Activated CD4-positive, alpha-beta T cell treated with anti-CD3 and anti-CD28 coated beads, Interleukin-2, amount 10 ng/mL, durations not matched to agents 24 days and 14 days (primary cell): Measurements from ENCODE around the gene MATK. TPM values are rescaled to one million over a fixed set of nuclear protein-coding genes. Genes with fewer than 3 reads are reported as not detected.

ENCODE experiments used
- DNase-seq: peaks from one replicate; pipeline ENCODE4 v3.0.0; 2022
- H3K27ac Mint-ChIP-seq: one replicate; pipeline ENCODE4 v1.8.0; 2022; ENCODE audit warnings: mild to moderate bottlenecking, mixed read lengths
- H3K27me3 Mint-ChIP-seq: one replicate; pipeline ENCODE4 v1.8.0; 2022; ENCODE audit warnings: mixed read lengths
- H3K36me3 Mint-ChIP-seq: one replicate; pipeline ENCODE4 v1.8.0; 2022; ENCODE audit warnings: low read depth, mild to moderate bottlenecking, mixed read lengths
- H3K4me1 Mint-ChIP-seq: one replicate; pipeline ENCODE4 v1.8.0; 2021; ENCODE audit warnings: mixed read lengths
- H3K4me3 Mint-ChIP-seq: one replicate; pipeline ENCODE4 v1.8.0; 2022; ENCODE audit warnings: mild to moderate bottlenecking, moderate library complexity, mixed read lengths
- H3K9me3 Mint-ChIP-seq: one replicate; pipeline ENCODE4 v1.8.0; 2021; ENCODE audit warnings: mixed read lengths
- intact Hi-C: fragments of 100-400 bp; cut with micrococcal nuclease; formaldehyde crosslinking; loops from one replicate; pipeline ENCODE4 v1.15.1; 2023
- total RNA-seq: library from RNA; stranded (reverse); gene quantifications from 2 replicates; pipeline ENCODE4 v1.2.3, GENCODE V29; 2022

MATK gene
- total RNA-seq, 1 donor from 2014 or later = 31.6 TPM

DNA sequence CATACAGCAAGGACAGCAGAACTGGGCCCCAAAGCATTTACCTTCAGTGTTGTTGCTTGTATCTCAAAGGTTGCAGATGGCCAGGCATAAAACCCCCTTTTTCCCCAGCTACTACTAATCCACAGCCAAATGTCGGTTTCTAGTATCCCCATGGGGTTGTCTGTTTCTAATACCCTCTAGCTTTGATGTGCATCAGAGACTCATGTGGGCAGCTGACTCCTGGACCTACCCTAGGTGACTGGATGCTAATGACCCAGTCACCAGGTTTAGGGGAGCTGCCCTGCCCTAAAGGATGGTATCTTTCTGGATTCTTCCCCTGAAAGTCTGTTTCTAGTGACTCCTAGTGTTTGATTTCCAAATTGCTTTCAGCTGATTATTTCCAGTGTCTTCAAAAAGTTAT lies 54.1 kb downstream of the MATK start:
- intact Hi-C loops = no loop called here
- H3K4me3 Mint-ChIP-seq = no peak overlapping the region
- no peaks in the 10 kb centered on the region for H3K4me1 Mint-ChIP-seq
- no peak for DNase-seq
- H3K9me3 Mint-ChIP-seq = no peaks in the 10 kb centered on the region
- no peaks in the 10 kb centered on the region for H3K36me3 Mint-ChIP-seq
- H3K27ac Mint-ChIP-seq = no peak overlapping the region
- H3K27me3 Mint-ChIP-seq = no peaks in the 10 kb centered on the region

DNA sequence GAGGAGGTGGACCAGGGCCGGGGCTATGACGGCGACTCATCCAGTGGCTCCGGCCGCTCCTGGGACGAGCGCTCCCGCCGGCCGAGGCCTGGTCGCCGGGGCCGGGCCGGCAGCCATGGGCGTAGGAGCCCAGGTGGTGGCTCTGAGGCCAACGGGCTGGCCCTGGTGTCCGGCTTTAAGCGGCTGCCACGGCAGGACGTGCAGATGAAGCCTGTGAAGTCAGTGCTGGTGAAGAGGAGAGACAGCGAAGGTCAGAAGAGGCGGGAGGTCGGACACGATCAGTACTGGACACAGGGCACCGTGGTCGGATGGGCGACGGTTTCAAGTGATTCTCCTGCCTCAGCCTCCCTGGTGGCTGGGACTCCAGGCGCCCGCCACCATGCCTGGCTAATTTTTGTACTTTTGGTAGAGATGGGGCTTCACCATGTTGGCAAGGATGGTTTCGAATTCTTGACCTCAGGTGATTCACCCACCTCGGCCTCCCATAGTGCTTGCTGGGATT lies 55.7 kb downstream of the MATK start:
- Mint-ChIP-seq H3K36me3 (no peaks in the 10 kb centered on the region), H3K27me3 (no peaks in the 10 kb centered on the region), H3K27ac (no peak overlapping the region), H3K4me1 (no peaks in the 10 kb centered on the region), H3K9me3 (no peaks in the 10 kb centered on the region), H3K4me3 (no peak overlapping the region)
- intact Hi-C loops = no loop called here
- DNase-seq = no peak

Other genes starting within 250 kb of the MATK start
- gene TEKTIP1, start 247.2 kb downstream of the MATK start, total RNA-seq = 1.4 and 2.2 TPM in 2 replicates
- 119 and 124 TPM in 2 replicates for gene MFSD12, start 228.8 kb downstream of the MATK start, total RNA-seq
- 53.7 and 59.3 TPM in 2 replicates for gene HMG20B, start 213.4 kb downstream of the MATK start, total RNA-seq
- gene GIPC3, start 200.9 kb downstream of the MATK start, total RNA-seq = 0.36 and 0.37 TPM in 2 replicates
- gene TBXA2R, start 179.5 kb downstream of the MATK start, total RNA-seq = 0.42 and 0.50 TPM in 2 replicates
- 37.4 and 39.6 TPM in 2 replicates for gene CACTIN, start 159.6 kb downstream of the MATK start, total RNA-seq
- gene PIP5K1C, start 85.9 kb downstream of the MATK start, total RNA-seq = 21.4 and 22.5 TPM in 2 replicates
- gene TJP3, start 78.0 kb downstream of the MATK start, total RNA-seq = 0.09 TPM in 1 of 2 replicates, not detected in the other
- 41.5 and 48.7 TPM in 2 replicates for gene APBA3, start 24.7 kb downstream of the MATK start, total RNA-seq
- 91.4 and 96.6 TPM in 2 replicates for gene MRPL54, start 23.7 kb downstream of the MATK start, total RNA-seq
- not detected in 2 replicates for gene RAX2, start 14.2 kb downstream of the MATK start, total RNA-seq
- gene ZFR2, start 82.7 kb upstream of the MATK start, total RNA-seq = not detected in 2 replicates
- gene ATCAY, start 94.3 kb upstream of the MATK start, total RNA-seq = not detected in 2 replicates
- not detected in 2 replicates for gene NMRK2, start 146.7 kb upstream of the MATK start, total RNA-seq
- gene DAPK3, start 184.7 kb upstream of the MATK start, total RNA-seq = 45.6 and 46.7 TPM in 2 replicates
- 2,394 and 2,438 TPM in 2 replicates for gene EEF2, start 199.1 kb upstream of the MATK start, total RNA-seq
- 32.2 and 33.2 TPM in 2 replicates for gene PIAS4, start 221.4 kb upstream of the MATK start, total RNA-seq